ENCODE results near the gene AUTS2.

AUTS2 gene

DNA sequence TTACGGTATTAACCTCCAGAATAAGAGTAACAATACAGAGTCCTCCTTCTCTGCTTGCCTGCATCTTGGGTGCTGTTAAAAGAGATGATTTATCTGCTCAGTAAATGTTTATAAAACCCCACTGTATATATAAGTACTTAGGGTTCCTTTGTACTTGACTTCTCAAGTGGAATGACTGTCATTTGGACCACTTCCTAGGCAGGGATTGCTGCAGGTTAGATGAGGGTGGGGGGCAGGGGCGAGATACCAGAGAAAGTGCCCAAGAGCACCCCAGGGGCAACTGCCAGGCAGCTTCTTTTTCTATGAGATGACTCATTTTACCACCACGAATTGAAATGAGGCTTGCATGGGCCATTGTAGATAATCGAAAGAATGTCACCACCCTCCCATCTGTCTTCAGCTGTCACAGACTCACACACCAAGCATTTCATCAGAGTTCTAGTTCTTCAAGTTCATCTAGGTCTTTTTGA, 1111.8 kb downstream of the AUTS2 start:
- Histone ChIP-seq H3K4me3 (replicated peaks; ENCODE audit: insufficient read depth, low read length) (no peak overlapping the region), H3K27me3 (ENCODE audit: insufficient read depth, poor library complexity, severe bottlenecking) (no peaks in the 10 kb centered on the region), H3K27ac (replicated peaks) (no peak overlapping the region)
- no peak for TF ChIP-seq POLR2AphosphoS5 (IDR thresholded peaks at IDR 0.05; ENCODE audit: low read depth)
- TF ChIP-seq GABPA (IDR thresholded peaks at IDR 0.05; ENCODE audit: low read depth), result no peak
- TF ChIP-seq, protein P1, sequence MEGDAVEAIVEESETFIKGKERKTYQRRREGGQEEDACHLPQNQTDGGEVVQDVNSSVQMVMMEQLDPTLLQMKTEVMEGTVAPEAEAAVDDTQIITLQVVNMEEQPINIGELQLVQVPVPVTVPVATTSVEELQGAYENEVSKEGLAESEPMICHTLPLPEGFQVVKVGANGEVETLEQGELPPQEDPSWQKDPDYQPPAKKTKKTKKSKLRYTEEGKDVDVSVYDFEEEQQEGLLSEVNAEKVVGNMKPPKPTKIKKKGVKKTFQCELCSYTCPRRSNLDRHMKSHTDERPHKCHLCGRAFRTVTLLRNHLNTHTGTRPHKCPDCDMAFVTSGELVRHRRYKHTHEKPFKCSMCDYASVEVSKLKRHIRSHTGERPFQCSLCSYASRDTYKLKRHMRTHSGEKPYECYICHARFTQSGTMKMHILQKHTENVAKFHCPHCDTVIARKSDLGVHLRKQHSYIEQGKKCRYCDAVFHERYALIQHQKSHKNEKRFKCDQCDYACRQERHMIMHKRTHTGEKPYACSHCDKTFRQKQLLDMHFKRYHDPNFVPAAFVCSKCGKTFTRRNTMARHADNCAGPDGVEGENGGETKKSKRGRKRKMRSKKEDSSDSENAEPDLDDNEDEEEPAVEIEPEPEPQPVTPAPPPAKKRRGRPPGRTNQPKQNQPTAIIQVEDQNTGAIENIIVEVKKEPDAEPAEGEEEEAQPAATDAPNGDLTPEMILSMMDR (IDR thresholded peaks at IDR 0.05; ENCODE audit: insufficient read depth, low read length), result no peak
- TF ChIP-seq, protein P2, sequence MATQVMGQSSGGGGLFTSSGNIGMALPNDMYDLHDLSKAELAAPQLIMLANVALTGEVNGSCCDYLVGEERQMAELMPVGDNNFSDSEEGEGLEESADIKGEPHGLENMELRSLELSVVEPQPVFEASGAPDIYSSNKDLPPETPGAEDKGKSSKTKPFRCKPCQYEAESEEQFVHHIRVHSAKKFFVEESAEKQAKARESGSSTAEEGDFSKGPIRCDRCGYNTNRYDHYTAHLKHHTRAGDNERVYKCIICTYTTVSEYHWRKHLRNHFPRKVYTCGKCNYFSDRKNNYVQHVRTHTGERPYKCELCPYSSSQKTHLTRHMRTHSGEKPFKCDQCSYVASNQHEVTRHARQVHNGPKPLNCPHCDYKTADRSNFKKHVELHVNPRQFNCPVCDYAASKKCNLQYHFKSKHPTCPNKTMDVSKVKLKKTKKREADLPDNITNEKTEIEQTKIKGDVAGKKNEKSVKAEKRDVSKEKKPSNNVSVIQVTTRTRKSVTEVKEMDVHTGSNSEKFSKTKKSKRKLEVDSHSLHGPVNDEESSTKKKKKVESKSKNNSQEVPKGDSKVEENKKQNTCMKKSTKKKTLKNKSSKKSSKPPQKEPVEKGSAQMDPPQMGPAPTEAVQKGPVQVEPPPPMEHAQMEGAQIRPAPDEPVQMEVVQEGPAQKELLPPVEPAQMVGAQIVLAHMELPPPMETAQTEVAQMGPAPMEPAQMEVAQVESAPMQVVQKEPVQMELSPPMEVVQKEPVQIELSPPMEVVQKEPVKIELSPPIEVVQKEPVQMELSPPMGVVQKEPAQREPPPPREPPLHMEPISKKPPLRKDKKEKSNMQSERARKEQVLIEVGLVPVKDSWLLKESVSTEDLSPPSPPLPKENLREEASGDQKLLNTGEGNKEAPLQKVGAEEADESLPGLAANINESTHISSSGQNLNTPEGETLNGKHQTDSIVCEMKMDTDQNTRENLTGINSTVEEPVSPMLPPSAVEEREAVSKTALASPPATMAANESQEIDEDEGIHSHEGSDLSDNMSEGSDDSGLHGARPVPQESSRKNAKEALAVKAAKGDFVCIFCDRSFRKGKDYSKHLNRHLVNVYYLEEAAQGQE (IDR thresholded peaks at IDR 0.05; ENCODE audit: insufficient replicate concordance, low read depth), result no peak
- no peak for TF ChIP-seq SPI1 (IDR thresholded peaks at IDR 0.05; ENCODE audit: borderline replicate concordance, low read depth)
- no peak for DNase-seq (ENCODE audit: low read depth in 1 of 2, low spot score in 1 of 2)

- Histone ChIP-seq H3K4me3 (replicated peaks; ENCODE audit: insufficient read depth, low read length) (no peak overlapping the region), H3K27me3 (ENCODE audit: insufficient read depth, poor library complexity, severe bottlenecking) (no peaks in the 10 kb centered on the region), H3K27ac (replicated peaks) (no peak overlapping the region)
- DNase-seq (ENCODE audit: low read depth in 1 of 2, low spot score in 1 of 2), result no peak
- TF ChIP-seq SPI1 (IDR thresholded peaks at IDR 0.05; ENCODE audit: borderline replicate concordance, low read depth), result no peak
- TF ChIP-seq, protein P1 (IDR thresholded peaks at IDR 0.05; ENCODE audit: insufficient read depth, low read length), result no peak
These were observed 1112.4 kb downstream of the AUTS2 start for GRCh38 chr7:70710651-70711050.

DNA sequence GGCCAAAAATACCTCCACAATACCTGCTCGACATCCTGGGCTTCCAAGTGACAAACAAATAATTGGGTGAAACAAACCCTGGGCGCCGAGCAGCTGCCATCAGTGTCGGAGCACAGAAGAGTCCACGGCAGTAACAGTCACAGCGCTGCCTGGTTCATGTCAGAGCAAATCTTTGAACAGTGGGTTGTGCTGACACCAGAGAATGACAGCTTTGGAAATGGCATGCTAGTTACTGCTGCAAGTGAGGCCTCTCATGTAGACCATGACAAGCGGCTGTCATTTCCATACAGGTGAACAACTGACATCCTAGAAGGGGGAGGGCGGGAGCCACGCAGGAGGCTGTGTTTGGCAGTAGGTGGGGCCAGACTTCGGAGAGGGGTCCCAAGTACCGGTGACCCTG, 1113.2 kb downstream of the AUTS2 start:
- TF ChIP-seq GABPA (IDR thresholded peaks at IDR 0.05; ENCODE audit: low read depth), result no peak
- TF ChIP-seq, protein P1 (IDR thresholded peaks at IDR 0.05; ENCODE audit: insufficient read depth, low read length), result no peak
- no peak for TF ChIP-seq POLR2AphosphoS5 (IDR thresholded peaks at IDR 0.05; ENCODE audit: low read depth)
- TF ChIP-seq SPI1 (IDR thresholded peaks at IDR 0.05; ENCODE audit: borderline replicate concordance, low read depth), result no peak
- TF ChIP-seq, protein P2 (IDR thresholded peaks at IDR 0.05; ENCODE audit: insufficient replicate concordance, low read depth), result no peak
- no peaks in the 10 kb centered on the region for H3K27me3 ChIP-seq (ENCODE audit: insufficient read depth, poor library complexity, severe bottlenecking)
- H3K4me3 ChIP-seq (replicated peaks; ENCODE audit: insufficient read depth, low read length), result no peak overlapping the region
- no peak for DNase-seq (ENCODE audit: low read depth in 1 of 2, low spot score in 1 of 2)
- no peak overlapping the region for H3K27ac ChIP-seq (replicated peaks)

GRCh38 chr7:70712942-70713341, 1114.7 kb downstream of the AUTS2 start:
- H3K4me3 ChIP-seq (replicated peaks; ENCODE audit: insufficient read depth, low read length), result no peak overlapping the region
- TF ChIP-seq, protein P2 (IDR thresholded peaks at IDR 0.05; ENCODE audit: insufficient replicate concordance, low read depth), result no peak
- TF ChIP-seq GABPA (IDR thresholded peaks at IDR 0.05; ENCODE audit: low read depth), result no peak
- no peak for TF ChIP-seq SPI1 (IDR thresholded peaks at IDR 0.05; ENCODE audit: borderline replicate concordance, low read depth)
- TF ChIP-seq POLR2AphosphoS5 (IDR thresholded peaks at IDR 0.05; ENCODE audit: low read depth), result no peak
- TF ChIP-seq, protein P1 (IDR thresholded peaks at IDR 0.05; ENCODE audit: insufficient read depth, low read length), result no peak
- H3K27ac ChIP-seq (replicated peaks), result no peak overlapping the region
- H3K27me3 ChIP-seq (ENCODE audit: insufficient read depth, poor library complexity, severe bottlenecking), result no peaks in the 10 kb centered on the region
- DNase-seq (ENCODE audit: low read depth in 1 of 2, low spot score in 1 of 2), result no peak

All from HL-60 (cell line).